Left ventricle myocardium superior (tissue), 1 donor: ENCODE data around the gene PLXNA2. TPM values are rescaled to one million over a fixed set of nuclear protein-coding genes. Genes with fewer than 3 reads are reported as not detected.

Source experiments
- ATAC-seq: fragments of 200-7000 bp; cut with Tn5 transposase; one replicate; pipeline ENCODE4 v1.9.1; 2020; ENCODE audit warnings: mild to moderate bottlenecking, moderate library complexity
- DNase-seq: peaks from one replicate; pipeline ENCODE4 v3.0.0-alpha.2; 2020
- intact Hi-C: fragments of 100-400 bp; cut with micrococcal nuclease; formaldehyde crosslinking; loops from one replicate; pipeline ENCODE4 v1.11.0; 2022
- total RNA-seq: library from RNA; stranded (reverse); fragmentation: NEBNext Ultra II Directional; extraction: Animal tissue kit (Norgen Biotek cat#: 25700); gene quantifications from one replicate; pipeline ENCODE4 v1.2.1, GENCODE V29; 2021
- donor health status: DM: no; HTN: yes; CAD: no; lungs with severe emphysema.

Gene PLXNA2
- total RNA-seq, 1 donor from 2014 or later, result 12.1 TPM

DNA sequence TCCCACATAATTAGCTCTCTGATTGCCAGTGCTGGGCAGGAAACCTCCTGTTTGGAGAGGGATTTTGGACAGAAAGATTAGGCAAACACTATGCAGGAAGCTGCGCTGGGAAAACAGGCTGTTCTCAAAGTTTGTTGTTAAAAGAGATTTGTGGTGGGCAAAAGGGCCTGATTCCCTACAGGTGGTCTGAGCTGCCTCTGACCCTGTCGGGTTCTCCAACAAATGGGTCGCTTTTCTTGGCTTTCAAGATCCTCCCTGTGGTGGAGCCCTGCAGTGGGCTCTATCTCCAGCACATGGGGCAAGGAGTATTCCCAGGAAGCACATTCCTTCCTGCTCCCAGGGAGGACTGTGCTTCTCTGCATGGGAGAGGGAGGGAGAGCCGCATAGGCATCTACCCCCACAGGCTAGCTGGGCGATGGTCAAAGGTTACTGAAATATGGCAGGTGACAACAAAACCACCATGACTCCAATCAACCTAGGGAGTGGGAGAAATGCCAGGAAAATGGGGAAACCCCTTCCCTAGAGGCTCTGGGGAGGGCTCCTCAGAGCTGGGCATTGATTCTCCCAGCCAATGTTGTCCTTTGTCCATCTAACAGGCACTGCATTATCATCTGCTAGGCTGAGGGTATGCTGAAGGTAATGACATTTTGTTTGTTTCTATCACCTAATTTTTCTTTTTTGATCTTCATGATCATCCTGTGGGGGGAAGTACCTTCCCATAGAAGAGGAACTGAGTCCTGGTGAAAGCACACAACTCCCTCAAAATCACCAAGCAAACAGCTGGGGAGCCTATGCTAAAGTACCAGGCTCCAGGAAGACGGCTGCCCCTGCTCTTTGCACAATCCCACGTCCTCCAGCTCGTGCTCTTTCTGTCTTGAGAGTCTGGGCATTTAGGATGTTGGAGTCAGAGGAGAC, 85.3 kb downstream of the PLXNA2 start:
- DNase-seq (no peak), ATAC-seq (no peak)
- intact Hi-C loops, result no loop called here

DNA sequence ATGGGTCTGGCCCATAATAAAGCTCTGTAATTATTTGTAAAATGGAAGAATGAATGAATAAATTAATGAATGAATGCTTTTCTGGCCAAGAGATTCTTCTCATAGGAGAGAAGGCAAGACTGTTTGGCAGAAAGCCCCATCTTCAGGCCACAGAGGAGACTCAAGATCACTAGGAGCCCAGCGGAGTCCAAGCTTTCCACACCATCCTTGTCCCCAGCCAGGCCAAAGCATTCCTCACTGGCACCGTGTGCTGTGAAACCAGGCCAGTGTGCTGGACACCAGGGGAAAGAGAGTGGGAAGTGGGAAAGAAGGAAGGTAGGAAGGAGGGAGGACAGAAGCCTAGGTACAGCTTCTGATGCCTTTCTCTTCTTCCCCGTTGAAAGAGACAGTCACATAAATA, 86.4 kb downstream of the PLXNA2 start:
- intact Hi-C loops, result no loop called here
- no peak for ATAC-seq
- no peak for DNase-seq

DNA sequence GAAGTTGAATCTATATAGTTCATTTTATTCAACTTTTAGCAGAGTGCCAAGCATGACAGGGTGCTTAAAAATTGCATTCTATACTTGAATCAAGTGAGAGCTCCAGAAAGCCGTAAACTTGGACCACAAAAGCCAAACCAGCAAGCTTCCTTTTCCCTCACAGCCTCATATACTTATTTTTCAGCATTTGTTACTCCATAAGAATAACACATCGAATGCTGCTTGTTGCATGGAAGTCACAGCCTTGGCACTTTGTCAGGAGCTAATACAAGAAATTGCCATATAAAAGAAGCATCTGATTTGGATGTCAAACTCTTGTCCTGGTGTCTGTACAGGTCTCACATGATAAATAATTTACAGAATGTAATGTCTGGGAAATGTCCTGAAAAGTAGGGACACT, 87.4 kb downstream of the PLXNA2 start:
- no peak for DNase-seq
- ATAC-seq, result no peak
- intact Hi-C loops, result no loop called here

DNA sequence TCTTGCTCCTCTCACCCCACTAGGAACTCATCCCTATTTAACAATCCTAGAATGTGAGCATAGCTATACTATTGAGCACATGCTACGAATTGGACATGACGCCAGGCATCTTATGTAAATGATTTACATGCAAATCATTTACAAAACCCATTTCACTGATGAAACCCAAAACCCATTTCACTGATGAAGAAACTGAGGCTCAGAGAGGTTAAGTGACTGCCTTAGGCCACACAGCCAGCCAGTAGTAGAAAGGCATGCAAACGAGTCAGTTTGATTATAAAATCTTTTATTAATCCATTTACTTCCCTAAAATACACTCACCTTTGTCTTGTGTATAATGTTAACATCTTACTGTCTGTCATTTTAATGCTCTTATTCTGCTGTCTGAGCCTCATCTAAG, 87.9 kb downstream of the PLXNA2 start:
- intact Hi-C loops, result no loop called here
- ATAC-seq, result no peak

DNA sequence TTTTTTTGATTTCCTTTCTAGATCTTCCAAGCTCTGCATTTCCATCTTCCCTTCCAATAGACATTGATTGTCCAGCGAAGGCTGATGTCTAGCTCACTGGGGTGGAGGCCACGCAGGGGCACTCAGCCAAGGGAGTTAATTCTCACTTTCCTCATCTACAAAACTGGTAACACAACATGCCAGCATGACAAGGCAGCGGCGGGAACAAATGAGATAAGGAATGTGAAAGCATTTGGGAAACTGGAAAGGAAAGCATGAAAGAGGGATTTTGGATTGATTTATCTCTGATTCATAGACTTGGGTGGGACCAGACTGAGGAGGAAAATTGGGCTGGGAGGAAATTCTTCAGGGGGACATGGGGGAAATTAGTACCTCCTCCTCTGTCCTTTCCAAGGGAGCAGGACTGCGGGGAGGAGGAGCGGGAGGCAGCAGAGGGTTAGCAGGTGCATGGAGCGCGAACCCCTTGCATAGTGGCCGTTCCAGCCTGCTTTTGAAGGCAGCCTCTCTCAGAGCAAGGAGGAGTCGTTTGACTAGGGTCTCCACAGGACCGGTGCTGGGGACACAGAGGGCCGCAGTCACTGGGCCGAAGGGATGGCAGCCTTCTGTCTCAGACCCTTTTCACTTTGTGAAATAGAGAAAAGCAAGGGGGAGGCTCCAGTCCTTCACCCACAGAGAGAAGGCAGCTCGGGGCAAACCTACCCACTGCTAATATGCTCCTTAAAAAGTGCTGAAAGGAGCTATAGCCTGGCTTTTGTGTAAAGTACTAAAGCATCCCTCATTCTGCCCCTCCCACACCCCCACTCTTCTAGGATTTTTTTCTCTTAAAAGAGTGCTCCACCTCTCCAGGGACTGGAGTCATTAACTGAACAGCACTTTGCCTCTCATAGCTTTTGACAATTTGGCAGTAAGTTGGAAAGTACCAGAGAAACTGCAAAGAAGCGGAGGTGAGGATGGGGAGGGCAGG, 89.2 kb downstream of the PLXNA2 start:
- intact Hi-C loops, result no loop called here
- peak; percentile 27 for ATAC-seq
- DNase-seq, result peak; percentile 52

More for the DNA sequence above, 87.9 kb downstream of the PLXNA2 start:
- DNase-seq, result no peak

DNA sequence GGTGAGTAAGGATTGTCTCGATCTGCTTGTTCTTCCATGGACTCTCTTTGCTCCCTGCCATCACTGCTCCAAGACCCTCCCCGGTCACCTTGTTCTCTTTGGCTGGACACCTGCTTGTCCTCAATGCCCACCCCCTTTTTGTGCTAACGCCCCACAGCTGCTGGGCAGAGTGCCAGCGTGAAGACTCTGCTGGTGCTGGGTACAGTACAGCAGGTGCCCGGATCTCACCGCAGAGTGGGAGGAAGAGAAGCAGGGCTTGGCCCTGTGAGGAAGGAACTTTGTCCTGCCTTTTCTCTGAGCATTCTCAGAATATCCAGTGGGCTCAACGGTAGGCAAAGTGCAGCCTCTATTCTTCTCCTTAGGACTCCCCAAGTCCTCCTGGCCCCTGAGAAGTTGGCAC, 90.1 kb downstream of the PLXNA2 start:
- no peak for DNase-seq
- intact Hi-C loops, result no loop called here
- ATAC-seq, result no peak

DNA sequence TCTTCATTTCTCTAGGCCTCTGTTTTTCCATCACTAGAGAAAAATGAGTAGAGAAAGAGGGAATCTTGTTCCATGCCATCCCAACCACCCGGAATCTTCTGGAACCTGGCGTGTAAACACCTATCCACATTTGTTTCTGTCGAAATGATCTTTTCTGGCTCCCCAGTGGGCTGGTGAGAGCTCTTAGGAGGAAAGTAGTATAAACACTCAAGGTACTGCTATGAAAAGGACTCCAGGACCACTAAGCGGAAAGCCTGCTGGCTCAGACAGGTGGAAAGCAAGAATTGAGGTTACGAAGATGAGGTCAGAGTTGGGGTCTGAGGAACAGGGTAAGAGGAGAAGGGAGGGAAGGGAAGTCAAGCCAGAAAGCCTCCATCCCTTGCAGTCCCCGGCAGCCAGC, 90.8 kb downstream of the PLXNA2 start:
- no peak for ATAC-seq
- no peak for DNase-seq
- intact Hi-C loops, result no loop called here

DNA sequence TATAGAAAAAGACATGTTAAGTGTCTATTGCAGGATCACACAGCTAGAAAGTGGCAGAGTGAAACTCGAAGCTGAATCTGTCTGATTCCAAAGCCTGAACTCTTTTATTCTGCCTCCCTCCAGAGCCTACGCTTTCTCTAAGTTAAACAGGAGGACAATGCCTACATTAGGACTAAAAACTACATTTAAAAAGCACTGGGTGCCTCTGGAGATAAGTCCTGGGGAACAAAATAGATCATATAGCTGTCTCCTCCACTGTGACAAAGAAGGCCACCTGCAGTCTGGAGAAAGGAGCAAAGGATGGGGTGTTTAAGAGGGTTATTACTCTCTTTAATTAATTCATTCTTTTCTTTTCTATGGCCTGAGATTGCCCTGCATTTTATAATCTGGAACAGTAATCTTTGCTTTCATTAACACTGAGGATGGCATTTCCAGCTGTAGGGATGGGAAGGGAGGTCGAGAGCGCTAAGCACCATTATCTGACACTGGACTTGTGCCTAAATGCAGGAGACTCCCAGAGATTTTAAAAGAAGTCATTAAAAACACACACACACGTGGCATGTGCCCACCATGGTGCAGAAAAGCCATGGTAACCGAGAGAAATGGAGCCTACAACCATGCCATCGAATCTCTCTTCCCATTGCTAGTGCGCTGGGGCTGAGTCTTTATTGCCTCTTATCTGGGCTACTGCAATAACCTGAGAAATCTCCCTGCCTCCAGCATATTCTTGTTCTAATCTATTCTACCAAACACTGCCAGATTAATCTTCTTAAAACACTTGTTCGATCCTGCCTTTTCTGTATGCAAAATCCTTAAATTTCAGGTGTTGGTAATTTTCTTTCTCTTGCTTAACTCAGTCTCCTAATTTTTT, 92.2 kb downstream of the PLXNA2 start:
- ATAC-seq (no peak), DNase-seq (no peak)
- intact Hi-C loops, result no loop called here

DNA sequence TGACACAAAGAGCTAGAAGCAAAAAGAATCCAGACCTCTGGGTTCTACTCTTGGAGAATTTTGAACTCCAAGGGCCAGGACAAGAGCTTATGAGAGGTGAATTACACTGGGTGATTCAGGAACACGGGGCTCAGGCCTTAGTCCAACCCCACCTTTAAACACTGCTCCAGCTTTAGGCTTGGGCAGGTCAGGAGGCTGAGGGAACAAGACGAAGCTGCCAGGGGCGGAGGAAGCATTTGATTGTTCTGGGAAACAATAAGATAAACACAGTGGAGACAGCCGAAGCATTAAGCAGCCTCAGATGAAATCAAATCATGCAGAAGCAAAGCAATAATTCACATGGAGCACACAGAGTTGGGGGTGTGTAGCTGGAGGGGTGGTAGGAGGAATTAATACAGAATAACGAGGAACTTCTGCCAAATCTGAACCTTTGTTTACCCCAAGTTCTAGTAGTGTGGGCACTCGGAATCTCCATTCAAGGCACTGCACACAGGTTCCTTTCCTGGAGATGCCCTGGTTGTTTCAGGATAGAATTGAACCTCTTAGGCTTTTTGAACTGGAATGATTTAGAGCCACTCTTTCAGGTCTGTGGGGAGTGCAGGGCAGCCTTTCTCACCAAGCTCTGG, 93.2 kb downstream of the PLXNA2 start:
- DNase-seq (no peak), ATAC-seq (peak; percentile 28)
- intact Hi-C loops, result no loop called here

DNA sequence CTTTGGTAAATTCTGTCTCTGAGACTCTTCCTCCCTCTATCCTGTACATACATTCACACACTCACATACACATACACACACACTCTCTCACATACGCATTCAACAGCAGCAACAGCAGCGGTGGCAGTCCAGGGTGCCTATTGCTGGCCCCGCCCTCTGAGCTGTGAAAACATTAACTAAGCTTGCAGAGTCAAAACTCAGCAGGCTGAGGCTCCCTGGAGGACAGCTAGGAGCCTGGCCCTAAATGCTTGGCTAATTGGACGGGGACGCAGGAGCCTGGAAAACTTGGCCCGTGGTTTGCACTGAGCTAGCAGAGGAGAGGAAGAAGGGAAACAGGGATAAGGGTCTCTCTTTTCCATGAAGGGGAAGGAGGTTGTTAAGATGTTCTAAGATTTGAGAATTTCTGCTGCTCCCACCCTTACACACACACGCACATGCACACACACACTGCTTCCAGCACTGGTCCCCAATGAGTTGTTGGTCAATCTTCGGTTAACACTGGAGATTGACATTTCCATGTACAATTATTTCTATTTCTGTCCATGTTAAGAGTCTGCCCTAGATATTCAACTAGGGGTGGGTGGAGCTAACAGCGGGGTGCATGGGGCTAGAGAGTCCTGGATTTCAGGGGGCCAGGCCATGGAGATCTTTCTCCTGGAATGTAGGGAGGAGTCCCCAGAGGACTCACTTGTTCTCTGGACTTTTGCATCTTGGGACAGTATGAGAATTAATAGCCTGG, 94.2 kb downstream of the PLXNA2 start:
- ATAC-seq, result peak; percentile 70
- DNase-seq, result peak; percentile 65
- intact Hi-C loops, result no loop called here

DNA sequence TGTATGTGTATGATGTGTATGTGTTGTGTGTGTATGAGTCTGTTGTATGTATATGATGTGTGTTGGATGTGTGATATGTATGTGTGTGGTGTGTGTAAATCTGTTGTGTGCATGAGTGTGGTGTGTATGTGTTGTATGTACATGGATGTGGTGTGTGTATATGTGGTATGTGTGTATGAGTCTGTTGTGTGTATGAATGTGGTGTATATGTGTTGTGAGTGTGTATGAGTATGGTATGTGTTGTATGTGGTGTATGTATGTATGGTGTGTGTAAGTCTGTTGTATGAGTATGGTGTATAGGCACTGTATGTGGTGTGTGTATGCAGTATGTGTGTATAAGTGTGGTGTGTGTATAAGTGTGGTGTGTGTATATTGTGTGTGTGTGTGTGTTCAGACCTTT, 95.0 kb downstream of the PLXNA2 start:
- intact Hi-C loops, result no loop called here
- DNase-seq (no peak), ATAC-seq (no peak)

DNA sequence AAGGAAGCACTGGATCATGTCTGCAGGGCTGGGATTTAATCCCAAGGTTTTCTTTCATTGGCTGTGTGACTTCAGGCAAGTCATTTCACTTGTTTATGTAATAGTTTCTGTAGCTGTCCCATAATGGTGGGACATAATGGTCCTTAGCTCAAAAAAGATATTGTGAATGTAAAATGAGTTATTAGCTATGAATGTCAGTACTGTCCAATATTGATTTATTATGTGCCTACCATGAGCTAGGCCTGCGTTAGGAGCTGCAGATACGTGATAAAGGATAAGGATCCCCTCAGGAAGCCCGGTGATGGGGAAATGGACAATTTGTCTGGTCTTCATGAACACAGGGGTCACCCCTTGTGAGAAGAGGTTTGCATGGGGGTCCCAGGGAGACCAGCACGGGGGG, 95.8 kb downstream of the PLXNA2 start:
- ATAC-seq (no peak), DNase-seq (no peak)

DNA sequence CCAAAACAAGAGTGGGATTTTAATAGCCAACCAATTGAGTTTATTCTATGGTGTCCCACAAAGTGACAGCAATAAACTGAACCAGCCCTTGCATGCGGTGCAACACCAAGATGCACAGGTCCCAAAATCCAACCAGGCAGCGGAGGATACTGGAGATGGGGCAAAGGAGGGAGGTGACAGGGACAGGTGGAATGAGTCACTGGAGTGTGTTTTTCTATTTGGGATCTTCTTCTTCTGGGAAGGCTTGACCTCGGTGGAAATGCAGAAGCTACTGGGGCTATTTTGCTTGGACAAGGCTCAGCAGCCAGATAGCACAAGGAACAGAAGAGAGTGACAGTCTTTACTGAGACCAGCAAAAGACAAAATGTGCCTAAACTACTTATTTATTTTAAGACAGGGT, 97.5 kb downstream of the PLXNA2 start:
- ATAC-seq (no peak), DNase-seq (no peak)
- intact Hi-C loops, result no loop called here

More for the DNA sequence above, 95.8 kb downstream of the PLXNA2 start:
- intact Hi-C loops, result no loop called here

DNA sequence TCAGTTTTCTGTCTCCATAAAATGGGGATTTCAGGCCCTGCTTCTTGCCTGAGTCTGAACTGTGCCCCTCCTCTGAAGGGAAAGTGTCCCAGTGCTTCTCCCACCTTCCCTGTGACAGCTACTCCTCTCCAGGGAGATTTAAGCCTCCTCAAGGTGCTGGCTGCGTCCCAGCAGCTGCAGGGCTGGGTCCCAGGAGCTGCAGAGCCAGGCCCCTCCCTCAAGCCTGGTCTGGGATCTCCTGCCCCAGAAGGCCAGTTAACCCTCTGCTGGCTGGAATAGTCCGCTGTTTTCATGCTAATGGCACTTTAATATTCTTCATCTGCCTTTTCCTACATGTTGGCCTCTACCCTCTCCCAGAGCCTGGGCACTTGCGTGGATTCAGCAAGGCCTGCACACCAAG, 99.0 kb downstream of the PLXNA2 start:
- ATAC-seq (no peak), DNase-seq (no peak)
- intact Hi-C loops, result no loop called here

DNA sequence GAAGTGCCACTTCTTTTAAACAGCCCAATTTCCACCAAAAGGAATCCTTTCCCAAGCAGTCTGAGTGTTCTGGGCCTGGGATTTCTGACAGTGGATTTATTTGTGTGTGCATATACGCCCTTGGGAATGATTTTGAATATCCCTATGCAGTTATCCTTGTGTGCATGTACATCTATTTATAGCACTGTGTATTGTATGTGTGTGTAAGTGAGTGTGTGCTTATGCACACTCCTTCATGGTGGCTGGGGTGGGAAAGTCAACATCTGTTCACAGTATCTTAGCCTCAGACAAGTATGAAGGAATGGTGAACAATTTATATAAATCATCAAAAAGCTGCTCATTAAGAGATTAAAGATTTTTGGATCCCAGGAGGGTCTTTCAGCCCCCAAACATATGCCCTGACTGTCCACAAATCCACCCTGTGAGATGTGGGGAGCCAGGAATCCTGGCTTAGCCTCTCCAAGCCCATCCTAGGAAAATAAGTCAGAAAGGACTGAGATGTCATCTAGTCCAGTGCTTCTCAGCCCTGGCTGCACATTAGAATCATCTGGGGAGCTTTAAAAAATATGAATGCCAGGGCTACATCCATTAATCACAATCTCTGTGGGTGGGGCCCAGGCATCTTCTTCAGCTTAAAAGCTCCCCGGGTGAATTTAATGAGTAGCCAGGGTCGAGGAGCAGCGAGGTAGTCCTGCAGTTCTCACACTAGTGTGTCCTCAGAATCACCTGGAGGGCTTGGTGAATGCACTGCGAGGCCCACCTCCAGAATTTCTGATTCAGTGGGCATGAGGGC, 101.4 kb downstream of the PLXNA2 start:
- DNase-seq (no peak), ATAC-seq (no peak)
- intact Hi-C loops, result no loop called here

DNA sequence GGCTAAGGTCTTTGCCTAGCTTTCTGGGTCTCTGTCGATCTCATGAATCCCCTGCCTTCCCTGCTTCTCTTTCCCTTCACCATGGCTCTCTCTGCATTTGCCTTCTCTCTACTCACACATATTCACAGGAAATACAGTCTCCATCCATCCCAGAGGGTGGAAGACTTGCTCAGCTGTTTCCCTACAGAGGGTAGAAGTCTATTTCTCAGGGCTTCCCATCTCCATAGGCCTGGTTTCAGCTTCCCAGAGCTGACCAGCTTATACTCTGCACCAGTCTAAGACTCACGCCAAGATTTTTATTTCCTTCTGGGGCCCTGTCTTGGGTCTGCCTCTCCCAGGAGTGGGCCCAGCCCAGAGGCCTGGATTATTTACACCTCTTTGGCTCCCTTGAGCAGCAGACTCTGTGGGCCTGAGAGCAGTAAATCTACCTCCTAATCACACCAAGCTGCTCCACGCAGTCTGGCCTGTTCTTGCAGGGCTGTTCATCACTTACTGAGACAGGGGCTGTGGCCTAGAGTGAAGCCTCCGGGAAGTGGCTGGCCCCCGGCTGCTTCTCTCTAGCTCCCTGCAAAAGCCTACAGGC, 102.5 kb downstream of the PLXNA2 start:
- ATAC-seq (no peak), DNase-seq (no peak)
- intact Hi-C loops, result no loop called here
